GM18511 (cell line): ENCODE data around the gene ZC3H12A.

Source experiments
- ATAC-seq: cut with Tn5 transposase; IDR thresholded peaks from one replicate; pipeline ENCODE4 v1.9.1; 2021; ENCODE audit warnings: mild to moderate bottlenecking, moderate library complexity; ENCODE audit not compliant: unreplicated experiment

ZC3H12A gene

DNA sequence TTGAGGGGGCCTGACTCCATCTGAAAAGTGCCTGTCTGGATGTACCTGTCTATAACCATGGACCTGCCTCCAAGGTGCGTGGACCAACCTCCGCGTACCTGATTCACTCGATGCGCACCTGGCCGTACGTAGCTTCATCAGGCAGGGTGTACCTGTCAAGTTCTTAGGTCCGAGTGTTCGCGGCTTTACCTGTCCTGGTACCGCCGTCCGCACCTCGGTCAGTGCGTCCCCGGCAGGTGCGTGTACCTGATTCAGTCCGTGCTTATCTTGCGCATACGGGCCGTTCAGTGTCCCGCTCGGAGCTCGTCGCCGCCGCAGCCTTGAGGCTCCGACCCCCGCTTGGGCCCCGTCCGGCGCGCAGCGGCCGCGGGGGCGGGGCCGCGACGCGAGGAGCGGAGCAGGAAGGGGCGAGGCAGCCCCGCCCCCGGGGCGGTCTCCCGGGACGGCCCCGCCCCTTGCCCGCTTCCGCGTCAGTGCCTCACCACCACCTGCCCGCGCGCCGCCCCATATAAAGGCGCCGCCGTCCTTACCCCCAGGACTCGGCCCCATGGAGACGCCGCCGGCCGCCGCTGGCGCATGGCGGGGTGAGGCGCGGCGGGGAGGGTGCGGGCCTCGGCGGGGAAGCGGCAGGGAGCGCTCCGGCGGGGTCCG lies at the start of gene ZC3H12A:
TSS of gene ZC3H12A (plus strand) at position 535 of the 651 bp plus-strand sequence. CDS start 917 bp downstream, outside the sequence.
- ATAC-seq: peak; percentile 50

DNA sequence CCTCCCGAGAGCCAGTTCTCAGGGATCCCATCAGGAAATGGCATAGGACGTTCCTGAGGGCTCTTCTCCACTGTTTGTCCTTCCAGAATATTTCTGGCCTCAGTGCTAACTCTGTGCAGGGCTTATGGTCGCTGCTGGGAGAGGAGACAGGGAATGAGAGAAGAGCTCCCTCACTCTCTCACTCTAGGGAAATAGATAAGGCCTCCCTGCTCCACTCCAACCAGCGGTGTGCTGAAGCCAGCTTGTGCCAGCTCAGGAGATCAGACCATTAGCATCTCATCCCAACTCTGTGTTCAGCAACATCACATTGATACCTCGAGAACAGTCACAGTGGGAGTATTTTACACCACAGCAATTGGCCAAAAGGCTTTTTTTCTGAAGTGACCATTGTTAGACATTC lies 49.2 kb upstream of the ZC3H12A start:
- no peak for ATAC-seq

DNA sequence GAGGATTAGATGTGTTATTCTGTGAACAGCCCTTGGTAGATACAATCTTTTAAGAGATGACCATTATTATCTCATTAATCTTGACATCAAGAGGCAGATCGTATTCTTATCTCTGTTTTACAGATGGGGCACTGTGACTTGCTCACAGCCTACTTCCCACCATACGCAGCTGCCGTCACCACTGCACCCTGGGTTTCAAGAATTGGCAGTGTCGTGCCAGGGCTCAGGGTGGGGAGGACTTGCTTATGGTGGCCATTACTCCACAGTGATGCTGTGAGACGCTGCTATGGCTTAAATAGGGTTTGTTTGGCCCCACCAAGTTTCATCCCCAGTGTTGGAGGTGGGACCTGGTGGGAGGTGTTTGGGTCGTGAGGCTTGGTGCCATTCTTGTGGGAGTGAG lies 45.4 kb upstream of the ZC3H12A start:
- ATAC-seq: no peak

DNA sequence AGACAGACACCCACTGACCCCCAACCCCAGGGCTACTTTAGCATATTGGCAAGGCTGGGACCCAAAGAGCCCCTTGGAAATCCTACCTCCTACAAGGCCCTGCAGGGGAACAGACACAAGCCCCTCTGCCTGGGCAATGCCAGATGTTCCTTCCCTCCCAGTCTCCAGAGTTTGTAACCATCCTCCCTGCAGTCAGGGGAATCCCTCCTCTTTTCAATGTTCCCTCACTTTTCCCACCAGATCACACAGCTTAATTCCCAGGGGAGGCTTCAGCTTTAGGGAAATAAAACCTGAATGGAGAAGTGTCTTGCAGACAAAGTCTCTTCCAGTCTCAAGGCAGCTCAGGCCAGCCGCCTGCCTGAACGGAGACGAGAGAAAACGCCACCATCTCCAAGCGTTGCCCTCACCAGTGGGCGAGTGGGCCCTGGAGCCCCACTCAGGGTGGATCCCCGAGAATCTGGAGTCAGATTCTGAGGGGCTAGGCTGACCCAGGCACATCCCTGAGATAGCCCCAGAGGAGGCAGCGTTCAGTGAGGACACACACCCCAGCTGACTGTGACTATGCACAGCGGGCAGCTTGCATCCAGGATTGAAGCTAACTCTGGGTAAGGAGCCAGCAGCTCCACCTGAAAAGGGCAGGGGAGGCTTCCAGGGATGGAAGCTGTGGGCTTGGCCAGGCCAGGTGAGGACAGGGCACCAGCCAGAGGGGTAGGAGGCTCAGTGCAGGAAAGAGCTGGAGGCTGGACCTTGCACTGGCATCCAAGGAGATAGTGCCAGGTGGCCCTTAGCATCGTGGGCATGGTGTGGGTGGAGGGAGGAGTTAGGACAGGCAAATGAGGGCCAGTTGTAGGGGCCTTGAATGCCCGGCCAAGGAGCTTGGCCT lies 44.0 kb upstream of the ZC3H12A start:
- ATAC-seq: no peak

DNA sequence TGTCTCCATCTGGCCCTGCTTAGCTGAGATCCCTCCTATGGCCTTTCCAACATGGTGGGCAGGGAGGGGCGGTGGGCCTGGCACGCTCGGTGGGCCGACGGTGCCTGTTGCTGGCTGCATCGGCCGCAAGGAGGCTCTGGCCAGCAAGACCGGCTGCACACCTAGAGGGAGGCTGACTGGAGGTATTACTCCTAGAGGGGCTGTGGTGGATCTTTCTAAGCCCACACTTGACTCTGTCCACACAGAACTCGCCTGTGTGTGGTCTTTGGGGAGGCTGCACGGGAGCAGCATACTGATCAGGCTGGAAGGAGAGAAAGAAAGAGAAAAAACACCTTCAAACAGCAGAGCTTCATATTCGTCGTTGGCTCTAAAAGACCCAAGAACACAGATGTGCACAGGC lies 41.7 kb upstream of the ZC3H12A start:
- no peak for ATAC-seq

DNA sequence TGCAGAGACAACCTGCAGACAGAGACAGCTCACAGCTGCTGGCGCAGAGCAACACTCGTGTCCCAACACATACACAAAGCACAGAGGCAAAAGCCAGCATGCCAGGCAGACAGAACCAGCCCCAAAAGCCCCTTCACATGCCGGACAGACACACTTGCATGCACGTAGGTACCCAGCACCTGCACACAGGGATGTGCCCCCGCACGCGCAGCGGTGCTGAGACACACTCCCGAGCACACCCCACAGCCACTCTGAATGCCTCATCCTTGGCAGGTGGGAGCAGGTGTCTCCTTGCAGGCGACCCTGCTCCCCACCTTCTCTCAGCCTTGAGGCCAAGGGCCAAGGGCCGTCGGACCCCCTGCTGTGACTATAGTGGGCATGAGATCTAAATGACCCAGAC lies 41.2 kb upstream of the ZC3H12A start:
- no peak for ATAC-seq

DNA sequence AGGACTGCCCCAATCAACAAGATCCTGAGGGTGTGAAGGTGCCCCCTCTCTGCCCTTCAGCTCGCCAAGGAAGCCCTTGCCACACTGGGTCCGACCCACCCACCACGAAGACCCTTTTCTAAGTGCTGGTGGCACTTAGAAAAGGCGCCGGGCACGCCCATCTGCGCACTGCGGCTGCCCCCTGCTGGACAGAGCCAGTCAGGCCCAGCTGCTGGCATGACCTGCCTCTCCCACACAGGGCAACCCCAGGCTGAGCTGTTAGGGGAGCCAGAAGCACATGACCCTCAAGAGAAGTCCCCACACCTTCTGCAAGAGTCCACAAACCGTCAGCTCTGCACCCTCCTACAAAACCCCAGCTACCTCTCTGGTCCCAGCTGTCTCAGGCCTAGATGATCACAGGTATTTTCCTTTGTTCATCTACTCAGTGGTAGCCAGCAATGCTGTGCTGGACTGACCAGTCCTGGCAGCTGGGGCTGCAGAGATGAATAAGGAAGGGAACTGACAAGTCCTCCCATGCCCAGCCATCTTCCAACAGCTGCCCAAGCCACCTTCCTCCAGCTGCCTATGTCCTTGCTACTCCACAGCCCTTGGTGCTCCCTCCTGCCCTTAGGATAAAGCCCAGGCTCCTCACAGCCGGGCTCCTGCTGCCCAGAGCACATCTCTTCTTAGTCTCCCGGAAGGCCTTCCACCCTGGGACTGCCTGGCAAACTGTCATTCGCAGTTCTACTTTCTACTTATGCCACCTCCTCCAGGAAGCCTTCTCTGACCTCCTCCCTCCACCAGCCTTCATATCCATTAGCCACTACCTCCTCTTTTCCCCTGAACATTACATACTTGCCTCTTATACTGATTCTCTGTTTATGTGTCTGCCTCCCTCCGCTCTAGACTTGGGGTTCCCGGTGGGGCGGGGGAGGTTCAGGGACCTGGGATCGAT lies 39.8 kb upstream of the ZC3H12A start:
- ATAC-seq: no peak

DNA sequence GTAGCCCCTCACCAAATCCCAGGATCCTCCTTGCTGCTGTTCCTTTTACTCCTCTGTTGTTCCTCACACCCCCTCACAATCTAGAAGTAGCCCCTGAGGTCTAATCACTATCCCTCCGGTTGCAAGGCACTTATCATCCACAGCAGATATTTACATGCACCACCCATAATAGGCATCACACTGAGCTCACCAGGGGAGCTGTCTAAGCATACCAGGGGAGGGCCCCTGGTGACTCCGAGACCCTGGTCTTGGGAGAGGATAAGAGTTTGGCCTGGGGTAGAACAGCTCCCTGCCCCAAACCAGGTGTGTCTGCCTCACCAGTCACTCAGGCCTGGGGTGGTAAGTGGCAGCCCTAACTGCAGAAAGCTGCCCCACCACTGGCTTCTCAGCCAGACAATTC lies 37.3 kb upstream of the ZC3H12A start:
- no peak for ATAC-seq

DNA sequence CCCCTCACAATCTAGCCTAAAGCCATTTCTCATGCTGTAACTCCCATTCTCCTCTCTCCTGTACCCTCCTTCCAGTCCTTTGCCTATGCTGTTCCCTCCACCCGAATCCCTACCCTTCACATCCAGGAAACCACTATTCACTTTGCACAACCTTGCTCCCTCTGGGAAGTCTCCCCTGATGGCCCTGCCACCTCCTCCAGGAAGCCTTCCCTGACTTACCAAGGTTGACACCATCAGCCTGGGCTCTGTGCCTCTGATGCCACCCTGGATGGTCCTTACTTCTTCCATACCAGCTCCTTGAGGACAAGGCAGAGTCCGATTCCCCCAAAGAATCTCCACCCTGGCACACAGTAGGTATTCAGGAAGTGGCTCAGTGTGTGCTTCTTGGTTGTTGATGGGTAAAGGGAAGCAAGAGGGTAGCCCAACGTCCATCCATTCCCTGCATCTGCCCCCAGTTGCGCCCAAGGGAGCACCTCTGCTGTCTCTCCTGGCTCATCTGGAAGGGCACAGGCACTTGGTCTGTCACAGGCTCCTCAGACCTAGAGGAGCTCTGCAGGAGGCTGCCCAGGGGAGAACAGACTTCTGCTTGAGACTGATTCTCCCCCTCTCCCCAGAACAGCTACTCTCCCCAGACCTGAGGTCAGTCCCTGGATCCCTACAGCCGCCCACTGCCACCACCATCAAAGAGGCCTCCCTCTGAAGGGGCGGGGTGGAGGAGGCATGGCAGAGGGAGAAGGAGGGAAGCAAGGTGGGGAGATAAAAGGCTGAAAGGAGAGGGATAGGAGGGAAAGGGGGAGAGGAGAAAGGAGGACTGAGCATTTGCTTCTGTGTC lies 36.1 kb upstream of the ZC3H12A start:
- ATAC-seq: no peak

DNA sequence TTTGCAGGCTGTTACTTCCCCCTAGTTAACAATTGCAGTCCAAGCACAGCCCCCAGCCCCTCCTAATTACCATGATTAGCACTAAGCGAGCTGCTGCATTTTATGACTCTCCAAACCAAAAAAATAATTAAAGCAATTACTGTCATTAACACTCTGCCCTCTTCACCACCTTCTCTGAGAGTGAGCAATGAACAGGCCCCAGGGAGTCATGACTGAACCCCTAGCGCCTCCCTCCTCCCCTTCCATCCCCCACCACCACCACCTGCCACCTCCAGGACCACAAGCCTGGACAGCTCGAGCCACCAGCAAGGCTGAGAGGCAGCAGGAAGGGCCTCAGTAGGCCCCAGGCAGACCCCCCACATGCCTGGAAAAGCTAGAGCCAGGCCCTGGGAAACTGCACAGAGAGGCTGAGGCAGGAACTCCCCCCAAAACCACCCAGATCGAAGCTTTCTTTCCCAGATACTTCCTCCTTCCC lies 35.5 kb upstream of the ZC3H12A start:
- ATAC-seq: no peak

DNA sequence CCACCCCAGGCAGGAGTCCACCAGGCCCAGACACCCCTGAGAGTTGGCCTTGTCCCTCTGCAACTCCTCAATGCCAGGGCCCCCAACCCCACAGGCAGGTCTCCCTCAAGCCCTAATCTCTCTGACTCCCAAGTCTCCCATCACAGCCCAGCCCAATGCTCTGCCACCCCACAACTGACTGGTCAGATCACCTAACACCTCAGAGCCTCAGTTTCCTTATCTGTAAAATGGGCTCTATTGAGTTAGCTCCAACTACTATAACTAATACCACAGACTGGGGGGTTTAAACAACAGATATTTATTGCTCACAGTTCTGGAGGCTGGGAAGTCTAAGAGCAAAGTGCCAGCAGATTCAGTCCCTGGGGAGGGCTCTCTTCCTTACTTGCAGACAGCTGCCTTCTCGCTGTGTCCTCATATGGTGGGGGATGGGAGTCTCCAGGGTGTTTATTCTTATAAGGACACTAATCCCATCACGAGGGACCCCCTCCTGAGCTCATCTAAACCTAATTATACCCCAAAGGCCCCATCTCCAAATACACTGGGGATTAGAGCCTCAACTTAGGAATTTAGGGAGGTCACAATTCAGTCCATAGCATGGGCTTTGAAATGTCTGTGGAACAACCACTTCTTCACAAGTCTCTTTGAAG lies 34.9 kb upstream of the ZC3H12A start:
- ATAC-seq: no peak

DNA sequence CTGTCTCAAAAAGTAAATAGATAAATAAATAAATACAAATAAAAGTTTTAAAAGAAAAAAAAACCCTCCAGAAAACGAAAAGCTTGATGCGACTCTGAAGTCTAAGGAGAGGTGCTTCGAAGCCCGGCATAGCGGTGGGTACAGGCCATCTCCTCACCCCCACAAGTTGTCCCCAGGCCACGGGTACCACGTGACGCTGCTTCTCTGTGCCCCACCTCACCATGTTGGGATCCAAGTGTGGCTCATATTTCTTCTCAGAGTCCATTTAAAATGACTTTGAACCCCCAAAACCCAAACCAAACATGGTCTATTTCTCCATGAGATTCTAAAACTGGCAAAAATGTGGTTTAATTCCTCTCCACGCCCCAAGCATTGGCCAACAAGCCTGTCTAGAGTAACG lies 32.9 kb upstream of the ZC3H12A start:
- no peak for ATAC-seq

DNA sequence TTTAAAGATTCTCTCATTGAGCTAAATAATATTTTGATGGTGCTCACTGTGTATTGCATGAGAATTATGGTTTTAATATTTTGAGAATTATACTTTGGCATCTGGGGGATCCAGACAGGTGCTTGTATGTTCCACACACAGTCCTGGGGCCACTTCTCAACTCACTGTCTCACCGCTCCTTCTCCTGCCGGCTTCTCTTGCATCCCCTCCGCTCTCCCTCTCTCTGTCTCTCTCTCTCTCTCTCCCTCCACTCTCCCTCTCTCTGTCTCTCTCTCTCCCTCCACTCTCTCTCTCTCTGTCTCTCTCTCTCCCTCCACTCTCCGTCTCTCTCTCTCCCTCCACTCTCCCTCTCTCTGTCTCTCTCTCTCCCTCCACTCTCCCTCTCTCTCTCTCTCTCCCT lies 32.2 kb upstream of the ZC3H12A start:
- no peak for ATAC-seq

DNA sequence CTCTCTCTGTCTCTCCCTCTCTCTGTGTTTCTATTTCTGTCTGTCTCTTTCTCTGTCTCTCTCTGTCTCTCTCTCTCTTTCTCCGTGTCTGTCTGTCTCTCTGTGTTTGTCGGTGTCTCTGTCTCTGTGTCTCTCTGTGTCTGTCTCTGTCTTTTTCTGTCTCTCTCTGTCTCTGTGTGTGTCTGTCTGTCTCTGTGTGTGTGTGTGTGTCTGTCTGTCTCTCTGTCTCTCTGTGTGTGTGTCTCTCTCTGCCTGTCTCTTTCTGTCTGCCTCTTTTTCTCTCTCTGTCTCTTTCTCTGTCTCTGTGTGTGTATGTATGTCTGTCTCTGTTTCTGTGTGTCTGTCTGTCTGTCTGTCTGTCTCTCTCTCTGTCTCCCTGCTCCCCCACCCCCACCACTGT lies 31.7 kb upstream of the ZC3H12A start:
- ATAC-seq: no peak

DNA sequence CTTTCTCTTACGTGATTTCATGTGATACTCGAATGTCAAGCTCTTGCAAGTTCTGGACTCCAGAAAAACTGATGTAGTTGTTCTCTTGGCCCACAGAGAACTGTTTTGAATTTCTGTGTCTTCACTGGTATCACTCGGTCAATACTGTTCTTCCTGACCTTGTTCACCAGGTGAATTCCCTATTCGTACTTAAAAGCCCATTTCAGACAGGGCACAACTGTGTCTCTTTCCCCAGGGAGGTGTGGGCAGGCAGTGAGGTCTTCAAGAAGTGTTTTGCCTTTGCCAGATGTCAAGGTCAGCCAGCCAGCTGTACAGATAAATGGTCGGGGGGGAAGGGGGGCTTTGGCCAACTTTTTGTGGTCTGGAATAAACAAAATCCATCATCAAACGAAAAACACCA lies 27.5 kb upstream of the ZC3H12A start:
- ATAC-seq: no peak

DNA sequence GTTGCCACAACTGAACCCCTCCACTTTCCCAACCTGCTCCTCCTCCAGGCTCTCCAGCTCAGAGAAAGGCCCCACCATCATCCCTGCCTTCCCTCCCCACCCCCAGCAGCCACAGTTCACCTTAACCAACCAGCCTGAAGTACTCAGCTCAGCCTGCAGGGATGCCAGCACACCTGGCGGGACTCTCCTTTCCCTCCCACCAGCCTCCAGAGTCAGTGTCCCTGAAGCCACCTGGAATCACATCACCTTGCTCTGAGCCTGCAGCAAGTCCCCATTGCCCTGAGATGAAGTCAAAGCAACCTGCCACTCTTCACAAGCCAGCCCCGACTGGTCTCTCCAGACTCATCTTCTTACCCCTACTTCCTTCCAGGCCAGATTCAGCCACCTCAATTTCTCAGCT lies 26.2 kb upstream of the ZC3H12A start:
- no peak for ATAC-seq

DNA sequence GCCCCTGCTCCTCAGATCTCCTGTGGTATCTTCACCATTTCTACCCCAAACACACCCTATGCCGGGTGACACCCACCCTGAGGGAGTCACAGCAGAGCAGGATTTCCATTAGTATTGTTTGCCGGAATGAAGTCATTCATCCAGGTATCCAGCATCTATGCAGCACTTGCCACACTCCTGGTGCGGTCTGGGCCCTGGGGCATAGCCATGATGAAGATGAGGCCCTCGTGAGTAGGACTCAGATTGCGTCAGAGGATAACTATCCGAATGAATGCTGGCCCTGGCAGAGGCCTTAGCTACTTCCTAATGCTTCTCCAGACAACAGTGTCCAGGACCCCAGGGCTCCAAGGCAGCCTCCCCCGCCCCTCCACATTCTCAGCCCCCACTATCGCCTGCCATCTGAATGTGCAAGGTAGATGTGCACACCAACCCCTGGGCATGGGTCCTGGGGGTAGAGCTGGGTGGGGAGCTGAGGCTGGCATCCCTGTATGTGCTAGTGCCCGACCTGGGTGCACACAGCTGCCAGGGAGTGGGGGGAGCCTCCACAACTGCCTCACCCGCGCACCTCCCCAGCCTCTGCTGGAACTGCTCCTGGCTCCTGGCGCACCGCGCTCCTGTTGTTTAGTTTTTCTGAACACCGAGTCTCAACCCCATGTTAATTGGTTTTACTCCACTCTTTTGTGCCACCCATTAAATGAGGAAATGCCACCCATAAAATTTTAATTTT lies 25.5 kb upstream of the ZC3H12A start:
- no peak for ATAC-seq

DNA sequence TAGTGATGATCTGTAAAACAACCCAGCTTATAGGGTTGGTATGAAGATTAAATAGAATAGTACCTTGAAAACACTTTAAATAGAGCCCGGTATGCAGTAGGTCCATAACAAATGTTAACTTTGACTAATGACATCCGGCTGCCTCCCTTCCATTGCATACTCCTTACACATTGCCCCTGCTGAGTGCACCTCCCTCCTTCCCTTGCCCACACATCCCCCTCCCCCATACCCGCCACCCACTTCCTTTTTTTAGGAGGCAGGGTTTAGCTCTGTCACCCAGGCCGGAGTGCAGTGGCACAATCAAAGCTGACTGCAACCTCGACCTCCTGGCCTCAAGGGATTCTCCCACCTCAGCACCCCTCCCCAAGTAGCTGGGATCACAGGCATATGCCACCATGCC lies 24.4 kb upstream of the ZC3H12A start:
- no peak for ATAC-seq

DNA sequence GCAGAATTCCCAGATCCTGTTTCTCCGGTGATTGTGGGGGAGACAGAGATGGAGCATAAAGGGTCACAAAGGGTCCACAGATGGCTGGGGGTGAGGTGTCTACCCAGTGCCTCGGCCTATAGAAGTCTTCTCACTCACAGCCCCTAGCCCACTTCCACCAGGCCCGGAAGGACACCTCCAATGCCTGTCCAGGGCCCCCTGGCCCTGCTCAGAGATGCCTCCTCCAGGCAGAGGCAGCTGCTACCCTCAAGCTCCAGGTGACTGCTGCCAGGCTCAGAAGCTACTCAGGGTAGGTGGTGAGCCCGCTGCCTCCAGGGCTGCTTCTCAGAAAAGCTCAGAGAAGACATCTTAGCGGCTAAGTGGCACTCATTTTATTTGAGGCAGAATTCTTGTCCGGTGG lies 22.0 kb upstream of the ZC3H12A start:
- no peak for ATAC-seq
